ENCODE measurements around the gene GSTM3. TPM values are rescaled to one million over a fixed set of nuclear protein-coding genes. Genes with fewer than 3 reads are reported as not detected.

GSTM3 gene
- total and polyA plus RNA-seq, 2 experiments from 2014 or later, result 30.0 to 75.2 TPM

DNA sequence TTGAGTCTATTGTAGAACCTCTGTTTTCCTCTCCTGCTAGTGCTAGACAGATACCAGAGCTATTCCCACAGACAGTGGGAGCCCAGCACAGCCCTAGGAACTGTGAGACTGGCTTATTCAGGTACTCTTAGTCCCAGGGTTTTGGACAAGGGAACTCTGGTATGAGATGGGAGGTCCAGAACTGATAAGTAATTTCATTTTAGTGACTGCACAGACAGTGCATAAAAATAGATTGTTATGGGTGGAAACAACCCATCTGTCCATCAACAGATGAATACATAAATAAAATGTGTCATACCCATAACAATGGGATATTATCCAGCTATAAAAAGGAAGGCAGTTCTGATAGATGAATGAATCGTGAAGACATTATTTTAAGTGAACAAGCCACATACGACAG lies 13.9 kb upstream of the GSTM3 start:
- Histone ChIP-seq H3K9me2 (ENCODE audit: insufficient read depth) (no peaks in the 10 kb centered on the region), H3K4me3 (no peak overlapping the region), H3K4me1 (ENCODE audit: insufficient read depth) (no peaks in the 10 kb centered on the region), H3K9ac (no peak overlapping the region), H3K4me2 (ENCODE audit: unreplicated experiment) (no peak overlapping the region), H3K27ac (no peak overlapping the region), H4K20me1 (ENCODE audit: insufficient read depth) (no peaks in the 10 kb centered on the region), H3K36me3 (ENCODE audit: low read depth) (no peaks in the 10 kb centered on the region), H2AFZ (no peak overlapping the region), H3K79me2 (ENCODE audit: insufficient read depth) (no peaks in the 10 kb centered on the region), H3K9me3 (ENCODE audit: low read depth) (no peaks in the 10 kb centered on the region), H3F3A (ENCODE audit: insufficient read depth) (no peaks in the 10 kb centered on the region), H3K27me3 (replicated peaks; ENCODE audit: insufficient read depth) (peaks cover under 1% of the 10 kb centered on the region; the same call in 1 of the 2 replicates)
- TF ChIP-seq EZH2 (IDR thresholded peaks at IDR 0.05; ENCODE audit: insufficient read depth, poor library complexity, severe bottlenecking), result no peak
- no peak for TF ChIP-seq EZH2phosphoT487 (IDR thresholded peaks at IDR 0.05; ENCODE audit: insufficient read depth, low read depth)
- DNase-seq, result no peak
- 73 to 75% methylated on average over 2 of the region's 2 CpGs for WGBS, 2 experiments (ENCODE audit: low coverage in 1 of 2, low lambda C conversion rate in 2 of 2, missing lambda C conversion rate in 2 of 2)
- in situ Hi-C loops (cut with MboI), result loop anchor here (10.0 kb wide), 1 partner anchor 110 kb away; no protein-coding TSS in a partner anchor

- Histone ChIP-seq H3K4me1 (ENCODE audit: insufficient read depth) (no peaks in the 10 kb centered on the region), H2AFZ (no peak overlapping the region), H3K9me3 (ENCODE audit: low read depth) (no peaks in the 10 kb centered on the region), H4K20me1 (ENCODE audit: insufficient read depth) (no peaks in the 10 kb centered on the region), H3K27me3 (replicated peaks; ENCODE audit: insufficient read depth) (peaks cover 10% of the 10 kb centered on the region; the same call in 1 of the 2 replicates), H3K9ac (no peak overlapping the region), H3K27ac (no peak overlapping the region), H3K4me3 (no peak overlapping the region), H3K4me2 (ENCODE audit: unreplicated experiment) (no peak overlapping the region), H3F3A (ENCODE audit: insufficient read depth) (no peaks in the 10 kb centered on the region), H3K9me2 (ENCODE audit: insufficient read depth) (no peaks in the 10 kb centered on the region), H3K79me2 (ENCODE audit: insufficient read depth) (no peaks in the 10 kb centered on the region), H3K36me3 (ENCODE audit: low read depth) (no peaks in the 10 kb centered on the region)
- WGBS, 2 experiments (ENCODE audit: low coverage in 1 of 2, low lambda C conversion rate in 2 of 2, missing lambda C conversion rate in 2 of 2), result 70 to 72% methylated on average over 12 of the region's 12 CpGs
- in situ Hi-C loops (cut with MboI), result loop anchor here (10.0 kb wide), 1 partner anchor 107 kb away; no protein-coding TSS in a partner anchor
- DNase-seq, result no peak
- TF ChIP-seq EZH2phosphoT487 (IDR thresholded peaks at IDR 0.05; ENCODE audit: insufficient read depth, low read depth) (no peak), EZH2 (IDR thresholded peaks at IDR 0.05; ENCODE audit: insufficient read depth, poor library complexity, severe bottlenecking) (no peak)
Measured at GRCh38 chr1:109751531-109752260, 10.9 kb upstream of the GSTM3 start.

DNA sequence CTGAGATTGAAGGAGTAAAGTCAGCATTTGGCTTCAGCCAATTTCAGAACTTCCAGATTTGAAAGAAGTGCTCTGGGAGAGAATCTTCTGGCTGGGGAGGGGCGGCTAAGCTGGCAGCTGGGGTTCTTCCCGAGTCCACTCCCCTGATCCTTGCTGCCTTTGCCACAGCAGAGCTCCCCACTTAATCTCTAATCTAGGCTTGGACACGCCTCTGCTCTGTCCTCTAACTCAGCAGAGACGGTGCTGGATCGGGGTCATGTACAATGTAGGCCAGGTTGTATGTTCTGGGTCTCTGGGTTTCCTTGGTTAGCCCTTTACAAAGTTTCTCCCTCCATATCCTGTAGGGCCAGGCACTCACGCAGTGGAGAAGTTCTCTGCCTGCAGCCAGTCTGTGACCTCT lies 10.1 kb upstream of the GSTM3 start:
- no peaks in the 10 kb centered on the region for H3K36me3 ChIP-seq (ENCODE audit: low read depth)
- no peaks in the 10 kb centered on the region for H3K9me2 ChIP-seq (ENCODE audit: insufficient read depth)
- no peaks in the 10 kb centered on the region for H4K20me1 ChIP-seq (ENCODE audit: insufficient read depth)
- peaks cover 10% of the 10 kb centered on the region; the same call in 1 of the 2 replicates for H3K27me3 ChIP-seq (replicated peaks; ENCODE audit: insufficient read depth)
- H3K4me3 ChIP-seq, result no peak overlapping the region
- H3F3A ChIP-seq (ENCODE audit: insufficient read depth), result no peaks in the 10 kb centered on the region
- TF ChIP-seq EZH2 (IDR thresholded peaks at IDR 0.05; ENCODE audit: insufficient read depth, poor library complexity, severe bottlenecking) (no peak), EZH2phosphoT487 (IDR thresholded peaks at IDR 0.05; ENCODE audit: insufficient read depth, low read depth) (no peak)
- no peak for DNase-seq
- no peak overlapping the region for H3K4me2 ChIP-seq (ENCODE audit: unreplicated experiment)
- no peak overlapping the region for H2AFZ ChIP-seq
- H3K79me2 ChIP-seq (ENCODE audit: insufficient read depth), result no peaks in the 10 kb centered on the region
- H3K9ac ChIP-seq, result no peak overlapping the region
- no peak overlapping the region for H3K27ac ChIP-seq
- in situ Hi-C loops (cut with MboI), result loop anchor here (10.0 kb wide), 1 partner anchor 106 kb away; no protein-coding TSS in a partner anchor
- no peaks in the 10 kb centered on the region for H3K9me3 ChIP-seq (ENCODE audit: low read depth)
- WGBS, 2 experiments (ENCODE audit: low coverage in 1 of 2, low lambda C conversion rate in 2 of 2, missing lambda C conversion rate in 2 of 2), result 68 to 72% methylated on average over 6 of the region's 6 CpGs
- no peaks in the 10 kb centered on the region for H3K4me1 ChIP-seq (ENCODE audit: insufficient read depth)

GRCh38 chr1:109750241-109750882 lies 9.5 kb upstream of the GSTM3 start:
- H3K36me3 ChIP-seq (ENCODE audit: low read depth), result no peaks in the 10 kb centered on the region
- no peaks in the 10 kb centered on the region for H3K4me1 ChIP-seq (ENCODE audit: insufficient read depth)
- WGBS, 2 experiments (ENCODE audit: low coverage in 1 of 2, low lambda C conversion rate in 2 of 2, missing lambda C conversion rate in 2 of 2), result 80 to 85% methylated on average over 11 of the region's 11 CpGs
- no peak overlapping the region for H2AFZ ChIP-seq
- H3K9ac ChIP-seq, result no peak overlapping the region
- H3K79me2 ChIP-seq (ENCODE audit: insufficient read depth), result no peaks in the 10 kb centered on the region
- no peaks in the 10 kb centered on the region for H3K9me2 ChIP-seq (ENCODE audit: insufficient read depth)
- no peak for DNase-seq
- TF ChIP-seq EZH2 (IDR thresholded peaks at IDR 0.05; ENCODE audit: insufficient read depth, poor library complexity, severe bottlenecking), result no peak
- no peak for TF ChIP-seq EZH2phosphoT487 (IDR thresholded peaks at IDR 0.05; ENCODE audit: insufficient read depth, low read depth)
- no peak overlapping the region for H3K4me3 ChIP-seq
- no peak overlapping the region for H3K27ac ChIP-seq
- no peaks in the 10 kb centered on the region for H4K20me1 ChIP-seq (ENCODE audit: insufficient read depth)
- in situ Hi-C loops (cut with MboI), result loop anchor here (10.0 kb wide), 1 partner anchor 106 kb away; no protein-coding TSS in a partner anchor
- no peak overlapping the region for H3K4me2 ChIP-seq (ENCODE audit: unreplicated experiment)
- peaks cover 10% of the 10 kb centered on the region; the same call in 1 of the 2 replicates for H3K27me3 ChIP-seq (replicated peaks; ENCODE audit: insufficient read depth)
- H3K9me3 ChIP-seq (ENCODE audit: low read depth), result no peaks in the 10 kb centered on the region
- no peaks in the 10 kb centered on the region for H3F3A ChIP-seq (ENCODE audit: insufficient read depth)
